ENCODE results near the gene AK5. TPM values are rescaled to one million over a fixed set of nuclear protein-coding genes. Genes with fewer than 3 reads are reported as not detected.

AK5 gene
- total and polyA plus RNA-seq, 4 donors: 0.06 to 3.0 (median 0.15) TPM; not detected in 1

DNA sequence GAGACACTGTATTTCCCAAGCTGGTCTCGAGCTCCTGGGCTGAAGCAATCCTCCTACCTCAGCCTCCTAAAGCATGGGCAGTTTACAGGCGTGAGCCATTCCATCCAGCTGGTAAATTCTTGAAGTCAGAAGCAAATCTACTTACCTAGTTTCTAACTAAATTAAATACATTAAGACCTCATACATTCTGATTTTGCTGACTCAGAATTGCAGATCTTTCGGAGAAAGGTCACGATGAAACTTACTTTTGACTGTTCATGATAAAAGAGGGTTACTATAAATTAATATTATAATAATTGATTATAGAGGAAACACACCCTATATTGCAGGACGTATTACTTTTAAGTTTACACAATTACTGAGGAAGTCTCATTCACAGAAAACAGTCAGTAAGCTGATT lies 268.3 kb downstream of the AK5 start:
- no peak overlapping the region for H3K27ac ChIP-seq (ENCODE audit: low read depth in 1 of 2, low read length in 1 of 2)
- H3K4me3 ChIP-seq: no peak overlapping the region
- no peak overlapping the region for H3K9ac ChIP-seq (ENCODE audit: insufficient read depth in 1 of 2, low read length in 2 of 2)
- no peaks in the 10 kb centered on the region for H3K27me3 ChIP-seq (ENCODE audit: control insufficient read depth in 3 of 3, insufficient read depth in 3 of 3, low read length in 2 of 3)
- TF ChIP-seq, protein P1, sequence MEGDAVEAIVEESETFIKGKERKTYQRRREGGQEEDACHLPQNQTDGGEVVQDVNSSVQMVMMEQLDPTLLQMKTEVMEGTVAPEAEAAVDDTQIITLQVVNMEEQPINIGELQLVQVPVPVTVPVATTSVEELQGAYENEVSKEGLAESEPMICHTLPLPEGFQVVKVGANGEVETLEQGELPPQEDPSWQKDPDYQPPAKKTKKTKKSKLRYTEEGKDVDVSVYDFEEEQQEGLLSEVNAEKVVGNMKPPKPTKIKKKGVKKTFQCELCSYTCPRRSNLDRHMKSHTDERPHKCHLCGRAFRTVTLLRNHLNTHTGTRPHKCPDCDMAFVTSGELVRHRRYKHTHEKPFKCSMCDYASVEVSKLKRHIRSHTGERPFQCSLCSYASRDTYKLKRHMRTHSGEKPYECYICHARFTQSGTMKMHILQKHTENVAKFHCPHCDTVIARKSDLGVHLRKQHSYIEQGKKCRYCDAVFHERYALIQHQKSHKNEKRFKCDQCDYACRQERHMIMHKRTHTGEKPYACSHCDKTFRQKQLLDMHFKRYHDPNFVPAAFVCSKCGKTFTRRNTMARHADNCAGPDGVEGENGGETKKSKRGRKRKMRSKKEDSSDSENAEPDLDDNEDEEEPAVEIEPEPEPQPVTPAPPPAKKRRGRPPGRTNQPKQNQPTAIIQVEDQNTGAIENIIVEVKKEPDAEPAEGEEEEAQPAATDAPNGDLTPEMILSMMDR (IDR thresholded peaks at IDR 0.05; ENCODE audit: control extremely low read depth, extremely low read depth): no peak
- no peaks in the 10 kb centered on the region for H3K9me3 ChIP-seq (ENCODE audit: control insufficient read depth in 4 of 4, insufficient read depth in 3 of 4, low read length in 3 of 4)
- H3K4me1 ChIP-seq (ENCODE audit: control insufficient read depth in 5 of 5, insufficient read depth in 5 of 5, low read length in 5 of 5): no peaks in the 10 kb centered on the region
- H3K36me3 ChIP-seq (ENCODE audit: control insufficient read depth in 4 of 4, insufficient read depth in 4 of 4, low read length in 4 of 4): no peaks in the 10 kb centered on the region
- 80 to 86% methylated on average over 5 of the region's 5 CpGs for WGBS, 2 donors
- no peak for ATAC-seq (ENCODE audit: insufficient read depth, low FRiP score)
- DNase-seq: no peak

DNA sequence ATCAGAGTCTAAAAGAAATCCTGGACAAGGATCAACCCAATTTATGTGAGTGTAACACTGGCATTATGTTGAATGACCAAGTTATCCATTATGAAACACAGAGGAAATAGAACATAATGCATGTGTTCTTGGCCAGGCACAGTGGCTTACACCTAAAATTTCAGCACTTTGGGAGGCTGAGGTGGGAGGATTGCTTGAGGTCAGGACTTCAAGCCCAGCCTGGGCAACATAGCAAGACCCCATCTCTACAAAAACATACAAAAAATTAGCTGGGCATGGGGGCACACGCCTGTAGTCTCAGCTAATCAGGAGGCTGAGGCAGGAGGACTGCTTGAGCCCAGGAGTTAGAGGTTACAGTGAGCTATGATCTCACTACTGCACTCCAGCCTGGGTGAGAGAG lies 270.8 kb downstream of the AK5 start:
- Histone ChIP-seq H3K27ac (ENCODE audit: low read depth in 1 of 2, low read length in 1 of 2) (no peak overlapping the region), H3K4me1 (ENCODE audit: control insufficient read depth in 5 of 5, insufficient read depth in 5 of 5, low read length in 5 of 5) (no peaks in the 10 kb centered on the region), H3K9me3 (ENCODE audit: control insufficient read depth in 4 of 4, insufficient read depth in 3 of 4, low read length in 3 of 4) (no peaks in the 10 kb centered on the region), H3K9ac (ENCODE audit: insufficient read depth in 1 of 2, low read length in 2 of 2) (no peak overlapping the region), H3K4me3 (no peak overlapping the region), H3K36me3 (ENCODE audit: control insufficient read depth in 4 of 4, insufficient read depth in 4 of 4, low read length in 4 of 4) (no peaks in the 10 kb centered on the region), H3K27me3 (ENCODE audit: control insufficient read depth in 3 of 3, insufficient read depth in 3 of 3, low read length in 2 of 3) (no peaks in the 10 kb centered on the region)
- TF ChIP-seq, protein P1 (IDR thresholded peaks at IDR 0.05; ENCODE audit: control extremely low read depth, extremely low read depth): no peak
- WGBS, 2 donors: 89 to 100% methylated on average over 1 of the region's 1 CpG
- DNase-seq (no peak), ATAC-seq (ENCODE audit: insufficient read depth, low FRiP score) (no peak)

DNA sequence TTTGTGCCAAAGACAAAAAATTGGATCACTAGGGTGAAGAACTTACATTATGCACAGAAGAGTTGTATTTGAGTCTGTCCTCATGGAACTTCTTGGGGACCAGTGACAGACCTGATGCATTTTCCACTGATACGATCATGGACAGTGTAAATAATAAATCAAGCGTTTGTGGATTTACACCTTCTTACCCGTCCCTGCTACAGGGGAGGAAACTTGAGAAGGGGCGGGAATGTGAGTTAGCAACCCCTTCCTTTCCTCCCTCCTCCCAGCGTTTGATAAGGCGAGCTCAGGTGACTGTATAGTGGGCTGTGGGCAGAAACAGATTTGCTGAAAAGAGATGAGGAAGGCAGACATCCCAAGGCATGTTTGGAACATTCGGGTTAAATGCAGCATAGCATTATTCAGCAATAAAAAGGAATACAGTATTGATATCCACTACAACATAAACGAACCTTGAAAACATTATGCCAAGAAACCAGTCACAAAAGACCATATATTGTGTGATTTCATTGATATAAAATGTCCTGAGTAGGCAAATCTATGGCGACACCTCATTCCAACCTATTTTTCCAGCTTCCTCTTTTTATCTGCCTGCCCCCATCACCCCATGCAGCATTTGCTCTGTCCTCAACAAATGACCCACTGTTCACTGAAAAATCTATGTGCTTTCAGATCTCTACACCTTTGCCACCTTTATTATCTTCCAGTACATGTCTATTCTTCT lies 271.9 kb downstream of the AK5 start:
- WGBS, 2 donors: 54 to 72% methylated on average over 9 of the region's 9 CpGs
- H3K4me3 ChIP-seq: no peak overlapping the region
- TF ChIP-seq, protein P1 (IDR thresholded peaks at IDR 0.05; ENCODE audit: control extremely low read depth, extremely low read depth): no peak
- no peaks in the 10 kb centered on the region for H3K4me1 ChIP-seq (ENCODE audit: control insufficient read depth in 5 of 5, insufficient read depth in 5 of 5, low read length in 5 of 5)
- H3K9me3 ChIP-seq (ENCODE audit: control insufficient read depth in 4 of 4, insufficient read depth in 3 of 4, low read length in 3 of 4): peaks cover 0 to 2% (median 0%) of the 10 kb centered on the region in 4 donors
- DNase-seq (no peak), ATAC-seq (ENCODE audit: insufficient read depth, low FRiP score) (no peak)
- H3K27me3 ChIP-seq (ENCODE audit: control insufficient read depth in 3 of 3, insufficient read depth in 3 of 3, low read length in 2 of 3): no peaks in the 10 kb centered on the region
- no peak overlapping the region for H3K9ac ChIP-seq (ENCODE audit: insufficient read depth in 1 of 2, low read length in 2 of 2)
- H3K27ac ChIP-seq (ENCODE audit: low read depth in 1 of 2, low read length in 1 of 2): no peak overlapping the region
- no peaks in the 10 kb centered on the region for H3K36me3 ChIP-seq (ENCODE audit: control insufficient read depth in 4 of 4, insufficient read depth in 4 of 4, low read length in 4 of 4)

DNA sequence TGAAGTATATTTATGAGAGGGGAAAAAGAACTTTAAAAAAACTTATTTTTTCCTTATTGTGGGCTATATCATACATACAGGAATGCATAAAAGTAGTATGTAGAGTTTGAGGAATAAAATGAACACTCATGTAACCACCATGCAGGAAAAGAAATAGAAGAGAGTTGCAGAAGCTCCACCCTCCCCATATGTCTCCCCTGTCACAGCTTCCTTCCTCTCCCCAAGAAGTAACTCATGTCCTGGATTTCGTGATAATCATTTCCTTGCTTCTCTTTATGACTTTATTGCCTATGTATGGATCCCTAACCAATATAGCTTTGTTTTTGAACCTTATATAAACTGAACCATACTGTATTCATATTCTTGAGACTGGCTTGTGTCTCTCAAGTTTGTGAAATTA lies 274.2 kb downstream of the AK5 start:
- Histone ChIP-seq H3K9ac (ENCODE audit: insufficient read depth in 1 of 2, low read length in 2 of 2) (no peak overlapping the region), H3K36me3 (ENCODE audit: control insufficient read depth in 4 of 4, insufficient read depth in 4 of 4, low read length in 4 of 4) (peaks cover 0 to 5% (median 0%) of the 10 kb centered on the region in 4 donors), H3K4me1 (ENCODE audit: control insufficient read depth in 5 of 5, insufficient read depth in 5 of 5, low read length in 5 of 5) (no peaks in the 10 kb centered on the region), H3K9me3 (ENCODE audit: control insufficient read depth in 4 of 4, insufficient read depth in 3 of 4, low read length in 3 of 4) (peaks cover 0 to 2% (median 0%) of the 10 kb centered on the region in 4 donors), H3K4me3 (no peak overlapping the region), H3K27ac (ENCODE audit: low read depth in 1 of 2, low read length in 1 of 2) (no peak overlapping the region), H3K27me3 (ENCODE audit: control insufficient read depth in 3 of 3, insufficient read depth in 3 of 3, low read length in 2 of 3) (no peaks in the 10 kb centered on the region)
- ATAC-seq (ENCODE audit: insufficient read depth, low FRiP score) (no peak), DNase-seq (no peak)
- 16 to 36% methylated on average over 1 of the region's 1 CpG for WGBS, 2 donors
- TF ChIP-seq, protein P1 (IDR thresholded peaks at IDR 0.05; ENCODE audit: control extremely low read depth, extremely low read depth): no peak

Data from lung (tissue), 12 donors.